ENCODE results near the gene THAP12.

The THAP12 gene

DNA sequence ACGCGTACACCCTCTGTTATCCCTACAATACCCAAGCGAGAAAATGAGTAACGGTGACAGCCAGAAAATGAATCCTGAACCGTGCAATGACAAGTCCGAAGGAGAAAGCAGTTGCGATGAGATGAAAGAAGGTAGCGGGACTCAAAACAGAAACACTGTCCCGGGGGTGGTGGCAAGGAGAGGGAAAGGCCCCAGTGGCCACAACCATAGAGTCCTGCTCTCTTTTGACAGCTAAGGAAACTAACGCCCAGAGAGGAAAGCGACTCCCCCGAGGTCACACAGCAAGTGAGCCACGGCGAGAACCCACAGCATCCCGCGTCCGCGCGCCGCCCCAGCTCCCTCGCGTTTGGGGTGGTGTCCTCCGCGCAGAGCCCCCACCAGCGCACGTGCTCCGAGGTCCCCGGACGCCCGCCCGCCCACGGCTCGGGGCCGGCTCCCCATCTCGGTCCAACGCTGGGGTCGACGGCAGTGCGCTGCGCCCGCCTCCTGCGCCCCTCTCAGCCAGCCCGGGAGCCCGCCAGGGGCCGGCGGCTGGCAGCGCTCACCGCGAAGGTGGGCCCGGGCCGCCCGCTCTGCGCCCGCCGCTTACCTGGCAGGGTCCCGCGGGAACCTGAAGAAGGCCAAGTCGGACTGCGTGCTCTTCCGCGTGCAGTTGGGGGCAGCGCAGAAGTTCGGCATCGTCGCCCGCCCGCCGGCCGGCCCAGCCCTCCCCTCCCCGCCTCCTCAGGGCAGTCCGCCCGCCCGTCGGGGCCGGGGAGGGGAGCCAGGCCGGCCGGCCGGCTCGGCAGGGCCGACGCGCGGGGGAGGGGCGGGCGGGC lies 564 bp downstream of the THAP12 start:
- peak overlapping the region; percentile 63 for H3K18ac ChIP-seq (ENCODE audit: low read length)
- peak overlapping the region; percentile 74 for H4K8ac ChIP-seq (ENCODE audit: low read depth, low read length)
- peak overlapping the region; percentile 64 for H4K91ac ChIP-seq (ENCODE audit: low read depth, low read length)
- H3K27me3 ChIP-seq (ENCODE audit: insufficient read depth, low read length), result no peaks in the 10 kb centered on the region
- peaks cover 6 to 11% of the 10 kb centered on the region in 2 experiments for H3K4me1 ChIP-seq (ENCODE audit: control insufficient read depth in 1 of 2, insufficient read depth in 2 of 2, low read length in 2 of 2)
- no peaks in the 10 kb centered on the region for H3K9me3 ChIP-seq (ENCODE audit: insufficient read depth, low read depth, low read length)
- peak overlapping the region; percentile 77 for H2BK120ac ChIP-seq (ENCODE audit: insufficient read depth, low read length, poor library complexity)
- H3K9ac ChIP-seq (ENCODE audit: low read length), result peak overlapping the region; percentile 80
- H3K4ac ChIP-seq (ENCODE audit: low read depth, low read length), result peak overlapping the region; percentile 98
- H3K14ac ChIP-seq (ENCODE audit: low read length), result peak overlapping the region; percentile 89
- peak overlapping the region; percentile 74 for H3K4me2 ChIP-seq (ENCODE audit: low read length)
- peak overlapping the region; percentile 39 for H2AFZ ChIP-seq (ENCODE audit: insufficient read depth, low read length, poor library complexity)
- peaks cover 4% of the 10 kb centered on the region for H3K79me1 ChIP-seq (ENCODE audit: low read length)
- peak overlapping the region; percentile 39 for H2AK5ac ChIP-seq (ENCODE audit: low read length)
- peaks cover 7% of the 10 kb centered on the region for H3K79me2 ChIP-seq (ENCODE audit: control insufficient read depth, insufficient read depth, low read length, poor library complexity)
- no peak overlapping the region for H3K23ac ChIP-seq (ENCODE audit: low read length)
- H2BK12ac ChIP-seq (ENCODE audit: low read length), result no peak overlapping the region
- peak overlapping the region; percentile 95 for H3K4me3 ChIP-seq (ENCODE audit: low read depth, low read length)
- DNase-seq, result peak in 1 of 2 donors; percentile 51
- peak overlapping the region; percentile 75 for H2BK5ac ChIP-seq (ENCODE audit: low read depth, low read length, poor library complexity)
- H4K12ac ChIP-seq (ENCODE audit: low read depth, low read length), result peak overlapping the region; percentile 92
- no peaks in the 10 kb centered on the region for H3K36me3 ChIP-seq (ENCODE audit: control insufficient read depth in 1 of 2, insufficient read depth in 2 of 2, low read length in 2 of 2)
- peak overlapping the region; percentile 52 for H3K27ac ChIP-seq (ENCODE audit: low read depth, low read length)
- no CpG with 5 or more reads among the region's 85 CpGs for WGBS (ENCODE audit: extremely low coverage, insufficient coverage, insufficient read length)

DNA sequence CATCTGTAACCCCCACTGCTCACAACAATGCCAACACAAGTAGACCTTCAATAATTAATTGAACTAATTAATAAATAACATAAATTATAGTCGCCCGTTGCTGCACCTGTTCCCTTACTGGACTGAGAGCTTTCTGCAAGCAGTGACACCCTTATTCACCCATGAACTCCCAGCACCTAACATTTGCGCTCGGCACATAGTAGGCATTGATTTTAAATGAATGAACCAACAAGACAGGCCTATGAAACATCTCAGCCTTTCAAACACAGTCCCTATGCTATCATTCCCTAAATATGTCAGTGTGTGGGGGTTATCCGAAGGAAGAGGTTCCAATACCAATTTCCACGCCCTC lies 1.1 kb downstream of the THAP12 start:
- Histone ChIP-seq H4K8ac (ENCODE audit: low read depth, low read length) (no peak overlapping the region), H3K4ac (ENCODE audit: low read depth, low read length) (peak overlapping the region; percentile 98), H2AFZ (ENCODE audit: insufficient read depth, low read length, poor library complexity) (no peak overlapping the region), H3K23ac (ENCODE audit: low read length) (no peak overlapping the region), H3K27ac (ENCODE audit: low read depth, low read length) (no peak overlapping the region), H2BK120ac (ENCODE audit: insufficient read depth, low read length, poor library complexity) (no peak overlapping the region), H3K18ac (ENCODE audit: low read length) (no peak overlapping the region), H3K9me3 (ENCODE audit: insufficient read depth, low read depth, low read length) (no peaks in the 10 kb centered on the region), H3K79me1 (ENCODE audit: low read length) (peaks cover 4% of the 10 kb centered on the region), H3K9ac (ENCODE audit: low read length) (peak overlapping the region; percentile 80), H3K4me3 (ENCODE audit: low read depth, low read length) (peak overlapping the region; percentile 95), H2AK5ac (ENCODE audit: low read length) (no peak overlapping the region), H3K4me1 (ENCODE audit: control insufficient read depth in 1 of 2, insufficient read depth in 2 of 2, low read length in 2 of 2) (peaks cover 6 to 11% of the 10 kb centered on the region in 2 experiments), H2BK12ac (ENCODE audit: low read length) (no peak overlapping the region), H4K91ac (ENCODE audit: low read depth, low read length) (no peak overlapping the region), H4K12ac (ENCODE audit: low read depth, low read length) (no peak overlapping the region), H3K27me3 (ENCODE audit: insufficient read depth, low read length) (no peaks in the 10 kb centered on the region), H3K14ac (ENCODE audit: low read length) (no peak overlapping the region), H2BK5ac (ENCODE audit: low read depth, low read length, poor library complexity) (no peak overlapping the region), H3K4me2 (ENCODE audit: low read length) (peak overlapping the region; percentile 74), H3K79me2 (ENCODE audit: control insufficient read depth, insufficient read depth, low read length, poor library complexity) (peaks cover 10% of the 10 kb centered on the region), H3K36me3 (ENCODE audit: control insufficient read depth in 1 of 2, insufficient read depth in 2 of 2, low read length in 2 of 2) (no peaks in the 10 kb centered on the region)
- DNase-seq, result no peak
- WGBS (ENCODE audit: extremely low coverage, insufficient coverage, insufficient read length), result no CpG with 5 or more reads among the region's 6 CpGs

DNA sequence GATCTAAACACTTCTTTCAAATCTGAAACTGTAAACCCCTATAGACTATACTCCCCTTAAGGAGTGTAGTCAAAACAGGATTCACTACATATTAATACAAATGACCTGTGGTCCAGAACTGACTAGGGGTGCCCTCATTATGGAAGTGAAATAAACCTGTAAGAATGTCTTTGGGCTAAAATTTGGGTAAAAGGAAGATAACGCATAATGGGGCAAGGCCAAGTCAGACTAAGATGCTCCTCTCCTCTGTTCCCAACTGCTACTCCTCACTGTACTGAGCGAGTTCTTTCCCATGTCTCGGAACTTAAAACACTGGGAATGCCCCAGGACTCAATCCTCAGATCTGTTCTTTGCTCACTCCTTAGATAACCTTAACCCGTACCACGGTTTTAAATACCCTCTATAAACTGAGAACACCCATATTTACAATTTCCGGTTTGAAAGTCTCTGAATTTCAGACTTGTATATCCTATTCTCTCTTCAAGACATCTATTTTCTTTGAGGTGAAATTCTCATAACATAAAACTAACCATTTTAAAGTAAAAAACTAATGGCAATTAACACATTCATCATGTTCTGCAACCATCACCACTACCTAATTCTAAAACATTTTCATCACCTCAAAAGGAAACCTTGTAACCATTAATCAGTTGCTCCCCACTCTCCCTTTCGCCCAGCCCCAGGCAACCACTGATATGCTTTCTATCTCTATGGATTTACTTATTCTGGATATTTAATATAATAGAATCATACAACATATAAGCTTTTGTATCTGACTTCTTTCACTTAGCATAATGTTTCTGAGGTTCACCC lies 4.0 kb downstream of the THAP12 start:
- Histone ChIP-seq H3K9me3 (ENCODE audit: insufficient read depth, low read depth, low read length) (no peaks in the 10 kb centered on the region), H3K27ac (ENCODE audit: low read depth, low read length) (no peak overlapping the region), H3K4ac (ENCODE audit: low read depth, low read length) (peak overlapping the region; percentile 23), H3K18ac (ENCODE audit: low read length) (no peak overlapping the region), H3K4me1 (ENCODE audit: control insufficient read depth in 1 of 2, insufficient read depth in 2 of 2, low read length in 2 of 2) (peaks cover 6 to 11% of the 10 kb centered on the region in 2 experiments), H3K4me3 (ENCODE audit: low read depth, low read length) (no peak overlapping the region), H2AFZ (ENCODE audit: insufficient read depth, low read length, poor library complexity) (no peak overlapping the region), H2AK5ac (ENCODE audit: low read length) (no peak overlapping the region), H2BK12ac (ENCODE audit: low read length) (no peak overlapping the region), H2BK5ac (ENCODE audit: low read depth, low read length, poor library complexity) (no peak overlapping the region), H4K12ac (ENCODE audit: low read depth, low read length) (no peak overlapping the region), H4K91ac (ENCODE audit: low read depth, low read length) (no peak overlapping the region), H3K4me2 (ENCODE audit: low read length) (no peak overlapping the region), H3K36me3 (ENCODE audit: control insufficient read depth in 1 of 2, insufficient read depth in 2 of 2, low read length in 2 of 2) (no peaks in the 10 kb centered on the region), H3K27me3 (ENCODE audit: insufficient read depth, low read length) (no peaks in the 10 kb centered on the region), H4K8ac (ENCODE audit: low read depth, low read length) (no peak overlapping the region), H3K79me1 (ENCODE audit: low read length) (peaks cover 4% of the 10 kb centered on the region), H3K9ac (ENCODE audit: low read length) (no peak overlapping the region), H3K23ac (ENCODE audit: low read length) (no peak overlapping the region), H3K79me2 (ENCODE audit: control insufficient read depth, insufficient read depth, low read length, poor library complexity) (peaks cover 10% of the 10 kb centered on the region), H3K14ac (ENCODE audit: low read length) (no peak overlapping the region), H2BK120ac (ENCODE audit: insufficient read depth, low read length, poor library complexity) (no peak overlapping the region)
- peak in 1 of 2 donors; percentile 12 for DNase-seq
- WGBS (ENCODE audit: extremely low coverage, insufficient coverage, insufficient read length), result no CpG with 5 or more reads among the region's 7 CpGs

DNA sequence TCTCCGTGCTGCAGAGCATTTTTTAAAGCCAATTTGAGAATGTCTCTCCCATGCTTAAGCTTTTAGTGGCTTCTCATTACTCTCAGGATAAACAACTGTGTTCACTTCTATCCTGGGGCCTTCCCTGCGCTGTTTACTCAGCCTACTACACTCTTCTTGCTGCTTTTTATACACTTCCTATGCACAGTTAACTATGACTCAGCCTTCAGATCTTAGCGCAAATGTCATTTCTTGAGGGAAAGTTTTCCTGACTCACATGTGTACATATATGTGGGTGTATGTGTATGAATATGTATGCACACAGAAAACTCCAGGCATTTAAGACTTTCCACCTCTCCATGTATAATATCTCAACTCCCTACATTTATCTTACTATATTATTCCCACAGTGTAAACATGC lies 9.8 kb downstream of the THAP12 start:
- Histone ChIP-seq H3K4me1 (ENCODE audit: control insufficient read depth in 1 of 2, insufficient read depth in 2 of 2, low read length in 2 of 2) (no peaks in the 10 kb centered on the region), H3K14ac (ENCODE audit: low read length) (no peak overlapping the region)
- DNase-seq, result peak; percentile 4 to 31

More for the DNA sequence above, 9.8 kb downstream of the THAP12 start:
- Histone ChIP-seq H3K9me3 (ENCODE audit: insufficient read depth, low read depth, low read length) (no peaks in the 10 kb centered on the region), H3K79me1 (ENCODE audit: low read length) (no peaks in the 10 kb centered on the region), H3K36me3 (ENCODE audit: control insufficient read depth in 1 of 2, insufficient read depth in 2 of 2, low read length in 2 of 2) (no peaks in the 10 kb centered on the region), H4K91ac (ENCODE audit: low read depth, low read length) (no peak overlapping the region), H4K12ac (ENCODE audit: low read depth, low read length) (no peak overlapping the region), H4K8ac (ENCODE audit: low read depth, low read length) (no peak overlapping the region), H3K18ac (ENCODE audit: low read length) (no peak overlapping the region), H3K4me3 (ENCODE audit: low read depth, low read length) (no peak overlapping the region), H3K9ac (ENCODE audit: low read length) (no peak overlapping the region), H2AK5ac (ENCODE audit: low read length) (no peak overlapping the region), H3K4ac (ENCODE audit: low read depth, low read length) (peak overlapping the region; percentile 21), H2BK5ac (ENCODE audit: low read depth, low read length, poor library complexity) (no peak overlapping the region), H3K27me3 (ENCODE audit: insufficient read depth, low read length) (no peaks in the 10 kb centered on the region), H3K4me2 (ENCODE audit: low read length) (no peak overlapping the region), H3K27ac (ENCODE audit: low read depth, low read length) (no peak overlapping the region), H2AFZ (ENCODE audit: insufficient read depth, low read length, poor library complexity) (no peak overlapping the region), H2BK120ac (ENCODE audit: insufficient read depth, low read length, poor library complexity) (no peak overlapping the region), H3K79me2 (ENCODE audit: control insufficient read depth, insufficient read depth, low read length, poor library complexity) (peaks cover 11% of the 10 kb centered on the region), H2BK12ac (ENCODE audit: low read length) (no peak overlapping the region), H3K23ac (ENCODE audit: low read length) (no peak overlapping the region)
- no CpG with 5 or more reads among the region's 3 CpGs for WGBS (ENCODE audit: extremely low coverage, insufficient coverage, insufficient read length)
